ENCODE results near the gene ST6GAL2. TPM values are rescaled to one million over a fixed set of nuclear protein-coding genes. Genes with fewer than 3 reads are reported as not detected.

The ST6GAL2 gene
- polyA plus RNA-seq, 2 of the 4 experiments (the other 2 are of a cell fraction): 26.2 to 52.6 TPM

DNA sequence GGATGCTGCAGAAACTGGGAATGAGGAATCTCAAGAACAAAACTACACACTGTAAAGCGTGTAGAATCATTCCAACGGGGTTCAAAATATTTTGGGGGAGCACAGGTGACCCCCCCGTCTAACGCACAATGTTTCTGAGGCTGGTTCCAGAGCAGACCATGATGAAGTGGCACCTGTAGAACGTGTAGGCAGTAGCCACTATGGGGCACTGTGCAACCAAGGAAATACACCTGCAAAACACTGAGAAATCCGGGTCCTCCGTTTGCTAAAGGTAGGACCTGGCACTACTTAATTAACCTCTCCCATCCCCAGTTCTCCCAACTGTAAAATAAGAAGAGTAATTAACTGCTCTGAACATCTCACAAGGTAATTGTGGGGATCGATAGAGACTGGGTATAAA lies 22.6 kb downstream of the ST6GAL2 start (continued):
- no peak for TF ChIP-seq NPAS2 (CRISPR knock-in tag; IDR thresholded peaks at IDR 0.05; ENCODE audit: borderline replicate concordance)
- TF ChIP-seq GATA3 (IDR thresholded peaks at IDR 0.05; ENCODE audit: borderline replicate concordance): no peak
- TF ChIP-seq REST (IDR thresholded peaks at IDR 0.05): no peak
- TF ChIP-seq HEYL (CRISPR knock-in tag; IDR thresholded peaks at IDR 0.05): no peak
- TF ChIP-seq, protein P1, sequence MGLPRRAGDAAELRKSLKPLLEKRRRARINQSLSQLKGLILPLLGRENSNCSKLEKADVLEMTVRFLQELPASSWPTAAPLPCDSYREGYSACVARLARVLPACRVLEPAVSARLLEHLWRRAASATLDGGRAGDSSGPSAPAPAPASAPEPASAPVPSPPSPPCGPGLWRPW (IDR thresholded peaks at IDR 0.05): no peak
- TF ChIP-seq RARB (CRISPR knock-in tag; IDR thresholded peaks at IDR 0.05): no peak

GRCh38 chr2:106859498-106859897 lies 26.5 kb downstream of the ST6GAL2 start:
- FAIRE-seq: no peak
- CTCF ChIA-PET: no interaction called here

More at GRCh38 chr2:106859498-106859897, 26.5 kb downstream of the ST6GAL2 start:
- WGBS (ENCODE audit: missing lambda C conversion rate): 83% methylated on average over 4 of the region's 4 CpGs
- Histone ChIP-seq H3K4me1 (peaks cover 28% of the 10 kb centered on the region), H3K27ac (no peak overlapping the region), H3K4me2 (no peak overlapping the region), H3K4me3 (no peak overlapping the region), H3K9me3 (peaks cover 16% of the 10 kb centered on the region)
- DNase-seq (ENCODE audit: low read depth in 1 of 2, low spot score in 1 of 2): no peak
- TF ChIP-seq HEYL (CRISPR knock-in tag; IDR thresholded peaks at IDR 0.05) (no peak), ESRRA (IDR thresholded peaks at IDR 0.05; ENCODE audit: borderline replicate concordance, low read length) (no peak), POLR2AphosphoS2 (conservative IDR thresholded peaks at IDR 0.05; ENCODE audit: low read length) (no peak), KDM1A (IDR thresholded peaks at IDR 0.05; ENCODE audit: low read depth) (no peak), RCOR1 (IDR thresholded peaks at IDR 0.05; ENCODE audit: low read depth, low read length) (no peak), CBX8 (IDR thresholded peaks at IDR 0.05) (no peak), HOXB13 (CRISPR knock-in tag; IDR thresholded peaks at IDR 0.05; ENCODE audit: low read depth) (no peak), POLR2A (IDR thresholded peaks at IDR 0.05; ENCODE audit: low read length) (no peak), JUNB (IDR thresholded peaks at IDR 0.05) (no peak), EP300 (IDR thresholded peaks at IDR 0.05) (no peak), MAX (IDR thresholded peaks at IDR 0.05) (no peak), PHF8 (IDR thresholded peaks at IDR 0.05; ENCODE audit: borderline replicate concordance, low read depth) (no peak), EHMT2 (IDR thresholded peaks at IDR 0.05; ENCODE audit: low read depth) (no peak), REST (IDR thresholded peaks at IDR 0.05) (no peak)
- TF ChIP-seq, protein P1 (IDR thresholded peaks at IDR 0.05): no peak
- POLR2A ChIA-PET: no interaction called here
- ATAC-seq: no peak
